Astrocyte of the cerebellum (primary cell): ENCODE results near the gene ATP13A1.
"Not testable (repeated sequence)": the region's sequence is repeated elsewhere in the genome, so short reads cannot be mapped to it uniquely, and the experiment has no call there.

Experiments used
- DNase-seq: peaks from one replicate; pipeline ENCODE4 v3.0.0-alpha.2; 2011; ENCODE audit warnings: low read depth
- H3K4me3 ChIP-seq: 2 replicates; pipeline ENCODE4 v1.5.1; 2011; ENCODE audit warnings: mild to moderate bottlenecking, low read depth, low read length, moderate library complexity
- CTCF ChIP-seq: IDR thresholded peaks from 2 replicates; pipeline ENCODE4 v1.5.1; 2012; ENCODE audit warnings: low read length, low read depth, moderate library complexity, mild to moderate bottlenecking; ENCODE audit errors: missing control alignments
- in situ Hi-C: cut with HindIII; loops from 2 replicates; pipeline ENCODE4 v1.10.0; 2017; ENCODE audit warnings: low sequenced_read_pairs

ATP13A1 gene

GRCh38 chr19:19663256-19664120 is at the start of gene ATP13A1:
Gene ATP13A1, minus strand, starts transcription at chr19:19663676. Its CDS starts 10 bp downstream, at chr19:19663666.
- peak within 1 kb of the TSS; percentile 92 for H3K4me3 ChIP-seq
- in situ Hi-C loops = no loop called here
- DNase-seq = peak; percentile 93

DNA sequence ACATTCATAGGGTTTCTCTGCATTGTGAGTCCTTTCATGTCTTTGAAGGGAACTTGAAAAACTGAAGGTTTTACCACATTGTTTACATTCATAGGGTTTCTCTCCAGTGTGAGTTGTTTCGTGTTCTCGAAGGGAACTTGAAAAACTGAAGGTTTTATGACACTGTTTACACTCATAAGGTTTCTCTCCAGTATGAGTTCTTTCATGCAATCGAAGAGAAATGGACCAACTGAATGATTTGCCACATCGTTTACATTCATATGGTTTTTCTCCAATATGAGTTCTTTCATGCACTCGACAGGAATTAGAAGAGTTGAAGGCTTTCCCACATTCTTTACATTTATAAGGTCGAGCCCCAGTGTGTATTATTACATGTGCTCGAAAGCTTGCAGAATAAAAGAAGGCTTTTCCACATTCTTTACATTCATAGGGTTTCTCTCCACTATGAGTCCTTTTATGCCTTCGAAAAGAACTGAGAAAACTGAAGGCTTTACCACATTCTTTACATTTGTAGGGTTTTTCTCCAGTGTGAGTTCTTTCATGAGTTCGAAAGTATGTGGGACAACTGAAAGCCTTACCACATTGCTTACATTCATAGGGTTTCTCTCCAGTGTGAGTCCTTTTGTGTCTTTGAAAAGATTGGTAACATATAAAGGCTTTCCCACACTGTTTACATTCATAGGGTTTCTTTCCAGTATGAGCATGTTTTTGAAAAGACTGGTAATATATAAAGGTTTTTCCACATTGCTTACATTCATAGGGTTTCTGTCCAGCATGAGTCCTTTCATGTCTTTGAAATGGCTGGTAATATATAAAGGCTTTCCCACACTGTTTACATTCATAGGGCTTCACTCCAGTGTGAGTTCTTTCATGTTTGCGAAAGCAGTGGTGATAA is 48.7 kb upstream of the ATP13A1 start:
- no peak for DNase-seq
- in situ Hi-C loops = no loop called here
- TF ChIP-seq CTCF = no peak
- H3K4me3 ChIP-seq = no peak overlapping the region

More at GRCh38 chr19:19663256-19664120, at the start of gene ATP13A1:
- peak; percentile 9 for TF ChIP-seq CTCF

- no peak overlapping the region for H3K4me3 ChIP-seq
- no peak for TF ChIP-seq CTCF
- in situ Hi-C loops = no loop called here
- no peak for DNase-seq
Measured at GRCh38 chr19:19711306-19711933, 47.9 kb upstream of the ATP13A1 start.

DNA sequence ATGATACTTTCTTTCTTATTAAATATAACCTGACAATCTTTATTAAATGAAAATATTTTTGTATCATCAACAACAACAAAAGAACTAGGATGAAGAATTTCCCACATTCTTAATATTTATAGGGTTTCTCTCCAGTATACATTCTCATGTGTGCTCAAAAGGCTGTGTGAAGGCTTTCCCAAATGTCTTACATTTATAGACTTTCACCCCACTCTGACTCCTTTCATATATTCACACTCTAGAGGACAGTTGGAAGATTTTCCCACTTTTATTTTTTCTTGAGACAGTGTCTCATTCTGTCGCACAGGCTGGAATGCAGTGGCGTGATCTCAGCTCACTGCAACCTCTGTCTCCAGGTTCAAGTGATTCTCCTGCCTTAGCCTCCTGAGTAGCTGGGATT is 47.0 kb upstream of the ATP13A1 start:
- no peak overlapping the region for H3K4me3 ChIP-seq
- in situ Hi-C loops = no loop called here
- no peak for DNase-seq
- no peak for TF ChIP-seq CTCF

GRCh38 chr19:19704836-19705235 is 41.4 kb upstream of the ATP13A1 start:
- DNase-seq = no peak
- no peak overlapping the region for H3K4me3 ChIP-seq
- no peak for TF ChIP-seq CTCF
- in situ Hi-C loops = no loop called here

- DNase-seq, H3K4me3 ChIP-seq, in situ Hi-C loops: not testable (repeated sequence)
Measured at GRCh38 chr19:19700493-19700892, 37.0 kb upstream of the ATP13A1 start.
